ENCODE results near the gene VSTM4.

- TF ChIP-seq, protein P1, sequence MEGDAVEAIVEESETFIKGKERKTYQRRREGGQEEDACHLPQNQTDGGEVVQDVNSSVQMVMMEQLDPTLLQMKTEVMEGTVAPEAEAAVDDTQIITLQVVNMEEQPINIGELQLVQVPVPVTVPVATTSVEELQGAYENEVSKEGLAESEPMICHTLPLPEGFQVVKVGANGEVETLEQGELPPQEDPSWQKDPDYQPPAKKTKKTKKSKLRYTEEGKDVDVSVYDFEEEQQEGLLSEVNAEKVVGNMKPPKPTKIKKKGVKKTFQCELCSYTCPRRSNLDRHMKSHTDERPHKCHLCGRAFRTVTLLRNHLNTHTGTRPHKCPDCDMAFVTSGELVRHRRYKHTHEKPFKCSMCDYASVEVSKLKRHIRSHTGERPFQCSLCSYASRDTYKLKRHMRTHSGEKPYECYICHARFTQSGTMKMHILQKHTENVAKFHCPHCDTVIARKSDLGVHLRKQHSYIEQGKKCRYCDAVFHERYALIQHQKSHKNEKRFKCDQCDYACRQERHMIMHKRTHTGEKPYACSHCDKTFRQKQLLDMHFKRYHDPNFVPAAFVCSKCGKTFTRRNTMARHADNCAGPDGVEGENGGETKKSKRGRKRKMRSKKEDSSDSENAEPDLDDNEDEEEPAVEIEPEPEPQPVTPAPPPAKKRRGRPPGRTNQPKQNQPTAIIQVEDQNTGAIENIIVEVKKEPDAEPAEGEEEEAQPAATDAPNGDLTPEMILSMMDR (conservative IDR thresholded peaks at IDR 0.05; ENCODE audit: low read length): no peak
- no peak for TF ChIP-seq EZH2phosphoT487 (IDR thresholded peaks at IDR 0.05; ENCODE audit: borderline replicate concordance)
These were observed 114.6 kb downstream of the VSTM4 start for GRCh38 chr10:49000437-49001398.

Measured in Loucy (cell line).